DOHH2 (cell line): Measurements from ENCODE around the gene MRPL36.

Experiments used
- H3F3A ChIP-seq: fragments of 200-600 bp; sonication (generic), shearing (Covaris generic); 2 replicates; pipeline ENCODE4 v1.6.0; 2016; ENCODE audit warnings: antibody characterized with exemption, mild to moderate bottlenecking; ENCODE audit not compliant: control insufficient read depth, insufficient read depth
- H3K27ac ChIP-seq: fragments of 200-600 bp; sonication (generic); 2 replicates; pipeline ENCODE4 v1.5.1; 2014; ENCODE audit warnings: low read depth, mild to moderate bottlenecking, low read length, moderate library complexity
- H3K27me3 ChIP-seq: fragments of 200-600 bp; sonication (generic); 2 replicates; pipeline ENCODE4 v1.6.1; 2014; ENCODE audit warnings: mild to moderate bottlenecking, low read length, mixed read lengths; ENCODE audit not compliant: control insufficient read depth
- H3K36me3 ChIP-seq: fragments of 200-600 bp; sonication (generic); 2 replicates; pipeline ENCODE4 v1.6.1; 2014; ENCODE audit warnings: mild to moderate bottlenecking, low read length, moderate library complexity, mixed read lengths; ENCODE audit not compliant: control insufficient read depth
- H3K4me1 ChIP-seq: fragments of 200-600 bp; sonication (generic); 2 replicates; pipeline ENCODE4 v1.6.1; 2014; ENCODE audit warnings: mild to moderate bottlenecking, low read length, mixed read lengths; ENCODE audit not compliant: control insufficient read depth
- H3K4me2 ChIP-seq: fragments of 200-600 bp; sonication (generic); 2 replicates; pipeline ENCODE4 v1.6.0; 2014; ENCODE audit warnings: mild to moderate bottlenecking, low read length, moderate library complexity
- H3K4me3 ChIP-seq: fragments of 200-600 bp; sonication (generic); 2 replicates; pipeline ENCODE4 v1.5.1; 2014; ENCODE audit warnings: mild to moderate bottlenecking, low read length, mixed read lengths
- H3K79me2 ChIP-seq: fragments of 200-600 bp; sonication (generic); 2 replicates; pipeline ENCODE4 v1.6.1; 2014; ENCODE audit warnings: mild to moderate bottlenecking, low read length, mixed read lengths; ENCODE audit not compliant: control insufficient read depth
- H3K9me2 ChIP-seq: fragments of 200-600 bp; sonication (generic); replicated peaks from 2 replicates; pipeline ENCODE4 v1.6.1; 2014; ENCODE audit warnings: mild to moderate bottlenecking, low read length, mixed read lengths; ENCODE audit not compliant: control insufficient read depth
- H3K9me3 ChIP-seq: fragments of 200-600 bp; sonication (generic); 2 replicates; pipeline ENCODE4 v1.6.1; 2014; ENCODE audit warnings: antibody characterized with exemption, low read length, mixed read lengths; ENCODE audit not compliant: control insufficient read depth, insufficient read depth
- H4K20me1 ChIP-seq: fragments of 200-600 bp; sonication (generic); 2 replicates; pipeline ENCODE4 v1.6.0; 2014; ENCODE audit warnings: low read depth, mild to moderate bottlenecking, antibody characterized with exemption, low read length, moderate library complexity; ENCODE audit not compliant: control insufficient read depth, insufficient read depth
- EZH2phosphoT487 ChIP-seq: fragments of 200-600 bp; sonication (generic); IDR thresholded peaks from 2 replicates; pipeline ENCODE4 v1.6.1; 2017; ENCODE audit warnings: borderline replicate concordance, mild to moderate bottlenecking, antibody characterized with exemption, low read length, moderate library complexity, mixed read lengths
- TF ChIP-seq, protein P1 (sequence below): fragments of 200-600 bp; sonication (generic); IDR thresholded peaks from one replicate; pipeline ENCODE4 v1.5.1; 2014; ENCODE audit warnings: antibody characterized with exemption, mild to moderate bottlenecking, low read depth, low read length; ENCODE audit not compliant: poor library complexity, severe bottlenecking

MRPL36 gene

DNA sequence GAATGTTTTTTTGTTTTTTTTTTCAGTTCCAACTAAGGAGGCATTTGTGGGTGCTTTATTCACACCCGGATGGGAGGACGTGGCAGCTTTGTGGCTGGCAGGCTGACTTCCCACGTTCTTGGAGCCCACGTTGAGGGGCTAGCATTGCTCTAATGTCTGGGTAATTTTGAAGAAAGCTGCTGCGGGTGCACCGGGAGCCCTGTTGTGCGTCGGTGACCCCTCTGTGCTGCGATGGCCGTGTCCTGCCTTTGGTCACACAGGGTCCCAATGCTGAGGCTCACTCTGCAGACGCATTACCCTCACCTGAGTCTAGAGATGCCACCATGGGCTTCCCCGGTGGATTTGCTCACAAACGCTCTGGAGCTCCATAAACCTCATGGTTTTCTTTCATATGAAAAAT, 35.8 kb upstream of the MRPL36 start:
- Histone ChIP-seq H3K27ac (no peak overlapping the region), H3K27me3 (no peaks in the 10 kb centered on the region), H3K4me3 (no peak overlapping the region), H3K9me2 (no peaks in the 10 kb centered on the region), H3K36me3 (no peaks in the 10 kb centered on the region), H4K20me1 (no peaks in the 10 kb centered on the region), H3F3A (no peaks in the 10 kb centered on the region), H3K79me2 (no peaks in the 10 kb centered on the region), H3K9me3 (no peaks in the 10 kb centered on the region), H3K4me1 (no peaks in the 10 kb centered on the region), H3K4me2 (no peak overlapping the region)
- TF ChIP-seq, protein P1, sequence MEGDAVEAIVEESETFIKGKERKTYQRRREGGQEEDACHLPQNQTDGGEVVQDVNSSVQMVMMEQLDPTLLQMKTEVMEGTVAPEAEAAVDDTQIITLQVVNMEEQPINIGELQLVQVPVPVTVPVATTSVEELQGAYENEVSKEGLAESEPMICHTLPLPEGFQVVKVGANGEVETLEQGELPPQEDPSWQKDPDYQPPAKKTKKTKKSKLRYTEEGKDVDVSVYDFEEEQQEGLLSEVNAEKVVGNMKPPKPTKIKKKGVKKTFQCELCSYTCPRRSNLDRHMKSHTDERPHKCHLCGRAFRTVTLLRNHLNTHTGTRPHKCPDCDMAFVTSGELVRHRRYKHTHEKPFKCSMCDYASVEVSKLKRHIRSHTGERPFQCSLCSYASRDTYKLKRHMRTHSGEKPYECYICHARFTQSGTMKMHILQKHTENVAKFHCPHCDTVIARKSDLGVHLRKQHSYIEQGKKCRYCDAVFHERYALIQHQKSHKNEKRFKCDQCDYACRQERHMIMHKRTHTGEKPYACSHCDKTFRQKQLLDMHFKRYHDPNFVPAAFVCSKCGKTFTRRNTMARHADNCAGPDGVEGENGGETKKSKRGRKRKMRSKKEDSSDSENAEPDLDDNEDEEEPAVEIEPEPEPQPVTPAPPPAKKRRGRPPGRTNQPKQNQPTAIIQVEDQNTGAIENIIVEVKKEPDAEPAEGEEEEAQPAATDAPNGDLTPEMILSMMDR: no peak
- TF ChIP-seq EZH2phosphoT487: no peak

DNA sequence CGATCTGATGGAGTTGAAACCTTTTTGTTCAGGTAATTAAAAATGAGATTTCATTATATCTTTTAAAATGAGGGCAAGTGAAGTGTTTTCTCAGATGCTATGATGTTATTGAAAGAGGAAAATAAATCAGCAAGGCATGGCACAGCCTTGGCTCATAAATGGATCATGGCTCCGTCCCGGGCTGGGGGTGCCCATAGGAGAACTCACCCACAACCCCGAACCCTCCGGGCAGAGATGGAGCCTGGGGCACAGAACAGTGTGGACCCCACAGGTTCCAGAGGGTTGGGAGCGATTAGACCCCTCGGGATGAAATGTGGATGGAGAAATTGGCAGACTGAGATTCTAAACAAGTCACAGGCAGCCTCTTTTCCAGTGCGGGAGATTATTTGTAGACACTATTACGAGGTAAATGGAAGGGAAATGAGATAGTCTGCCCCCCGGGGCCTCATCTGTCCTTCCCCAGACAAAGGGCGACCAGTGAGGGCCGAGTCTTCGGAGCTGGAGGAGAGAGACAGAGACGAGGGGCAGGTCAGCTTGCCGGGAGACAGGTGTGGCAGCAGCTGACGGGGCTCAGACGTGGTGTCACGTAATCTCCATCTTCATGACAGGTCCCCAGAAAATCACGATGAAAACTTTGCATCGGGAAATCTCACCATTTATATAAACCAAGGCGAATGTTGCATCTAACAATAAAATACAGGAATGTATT, 35.2 kb upstream of the MRPL36 start:
- H3K27me3 ChIP-seq: no peaks in the 10 kb centered on the region
- no peaks in the 10 kb centered on the region for H4K20me1 ChIP-seq
- no peak for TF ChIP-seq EZH2phosphoT487
- TF ChIP-seq, protein P1: no peak
- no peaks in the 10 kb centered on the region for H3K9me2 ChIP-seq
- no peaks in the 10 kb centered on the region for H3K36me3 ChIP-seq
- no peak overlapping the region for H3K4me2 ChIP-seq
- no peak overlapping the region for H3K4me3 ChIP-seq
- H3K4me1 ChIP-seq: no peaks in the 10 kb centered on the region
- H3K27ac ChIP-seq: no peak overlapping the region
- peaks cover 2% of the 10 kb centered on the region; the same call in 1 of the 2 replicates for H3F3A ChIP-seq
- no peaks in the 10 kb centered on the region for H3K79me2 ChIP-seq
- H3K9me3 ChIP-seq: no peaks in the 10 kb centered on the region

DNA sequence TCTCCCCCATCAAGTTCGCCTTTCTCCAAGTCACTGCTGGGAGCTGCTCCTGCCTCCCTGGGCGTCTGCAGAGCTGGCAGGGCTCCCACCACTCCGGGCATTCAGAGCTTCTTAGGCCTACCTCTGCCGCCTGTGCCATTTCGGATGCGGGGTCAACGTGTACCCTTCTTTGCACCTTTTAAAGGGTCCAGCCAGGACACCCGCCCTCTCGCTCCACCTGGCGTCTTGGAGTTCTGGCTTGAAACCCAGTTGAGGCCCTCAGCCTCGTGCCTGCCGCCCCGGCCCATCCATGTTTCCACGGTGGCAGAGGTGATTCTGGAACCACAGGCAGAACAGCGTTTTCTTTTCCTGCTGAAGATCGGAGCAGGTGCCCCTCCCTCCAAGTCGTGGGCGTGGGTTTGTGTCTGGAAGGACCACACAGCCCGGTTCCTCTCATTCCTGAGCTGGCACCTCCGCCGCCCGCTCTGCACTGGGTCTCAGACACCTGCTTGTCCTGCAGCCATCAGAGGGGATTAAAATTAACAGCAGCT, 34.5 kb upstream of the MRPL36 start:
- H3K4me1 ChIP-seq: no peaks in the 10 kb centered on the region
- no peaks in the 10 kb centered on the region for H3K9me3 ChIP-seq
- H3F3A ChIP-seq: peaks cover 2% of the 10 kb centered on the region; the same call in 1 of the 2 replicates
- H3K4me3 ChIP-seq: no peak overlapping the region
- H3K27ac ChIP-seq: no peak overlapping the region
- TF ChIP-seq EZH2phosphoT487: no peak
- TF ChIP-seq, protein P1: no peak
- no peaks in the 10 kb centered on the region for H3K27me3 ChIP-seq
- no peaks in the 10 kb centered on the region for H3K9me2 ChIP-seq
- H4K20me1 ChIP-seq: no peaks in the 10 kb centered on the region
- no peaks in the 10 kb centered on the region for H3K36me3 ChIP-seq
- H3K79me2 ChIP-seq: no peaks in the 10 kb centered on the region
- no peak overlapping the region for H3K4me2 ChIP-seq
